ENCODE measurements around the gene DIDO1.

Gene DIDO1

GRCh38 chr20:62907384-62908317 is 18.7 kb downstream of the DIDO1 start:
- DNase-seq = no peak

GRCh38 chr20:62906647-62907375 is 19.5 kb downstream of the DIDO1 start:
- no peak for DNase-seq

GRCh38 chr20:62906209-62906608 is 20.1 kb downstream of the DIDO1 start:
- no peak for DNase-seq

GRCh38 chr20:62905536-62906117 is 20.7 kb downstream of the DIDO1 start:
- DNase-seq = no peak

- no peak for DNase-seq
Observed at GRCh38 chr20:62902926-62903615, 23.2 kb downstream of the DIDO1 start.

GRCh38 chr20:62901891-62902290 is 24.4 kb downstream of the DIDO1 start:
- no peak for DNase-seq

GRCh38 chr20:62900692-62901584 is 25.4 kb downstream of the DIDO1 start:
- DNase-seq = no peak

- peak; percentile 56 for DNase-seq
Observed at GRCh38 chr20:62900052-62900691, 26.1 kb downstream of the DIDO1 start.

GRCh38 chr20:62899633-62900051 is 26.7 kb downstream of the DIDO1 start:
- no peak for DNase-seq

- no peak for DNase-seq
Observed at GRCh38 chr20:62898970-62899632, 27.2 kb downstream of the DIDO1 start.

GRCh38 chr20:62898093-62898964 is 28.0 kb downstream of the DIDO1 start:
- no peak for DNase-seq

- DNase-seq = no peak
Observed at GRCh38 chr20:62897666-62898065, 28.6 kb downstream of the DIDO1 start.

- no peak for DNase-seq
Observed at GRCh38 chr20:62896526-62896925, 29.8 kb downstream of the DIDO1 start.

GRCh38 chr20:62895539-62895938 is 30.8 kb downstream of the DIDO1 start:
- no peak for DNase-seq

- no peak for DNase-seq
Observed at GRCh38 chr20:62894261-62894660, 32.0 kb downstream of the DIDO1 start.

GRCh38 chr20:62893700-62894099 is 32.6 kb downstream of the DIDO1 start:
- DNase-seq = no peak

- no peak for DNase-seq
Observed at GRCh38 chr20:62892348-62893304, 33.7 kb downstream of the DIDO1 start.

- no peak for DNase-seq
Observed at GRCh38 chr20:62891111-62891510, 35.2 kb downstream of the DIDO1 start.

GRCh38 chr20:62890444-62890843 is 35.9 kb downstream of the DIDO1 start:
- no peak for DNase-seq
